GM12878 (cell line): ENCODE data around the gene LPIN1. TPM values are rescaled to one million over a fixed set of nuclear protein-coding genes. Genes with fewer than 3 reads are reported as not detected.

Experiments
- ATAC-seq: fragments of 200-7000 bp; cut with Tn5 transposase; 3 replicates; pipeline ENCODE4 v1.9.1; 2020; ENCODE audit warnings: mild to moderate bottlenecking, moderate library complexity
- BruUV-seq: library from RNA; stranded (reverse); fragments of 400-500 nt; replicated peaks from 2 replicates; lab custom pipeline; 2021; lab: Mats Ljungman, UMichigan
- CTCF ChIA-PET: fragments of 300-600 bp; sonication (Branson Sonifier 250); formaldehyde crosslinking; extraction: SDS; loops from one replicate; lab custom pipeline; 2021; ENCODE audit warnings: inconsistent platforms; lab: Yijun Ruan, JAX
- POLR2A ChIA-PET: fragments of 350-600 bp; formaldehyde crosslinking; extraction: SDS; loops from one replicate; lab custom pipeline; 2021; ENCODE audit warnings: inconsistent platforms; lab: Charles Lee
- RAD21 ChIA-PET: fragments of 300-600 bp; sonication (Branson Sonifier 250); formaldehyde crosslinking; loops from one replicate; lab custom pipeline; 2023; ENCODE audit warnings: antibody characterized with exemption; ENCODE audit not compliant: unreplicated experiment; lab: Charles Lee
- SMC1A ChIA-PET: fragments of 300-600 bp; sonication (Branson Sonifier 250); formaldehyde crosslinking; loops from one replicate; lab custom pipeline; 2023; ENCODE audit not compliant: unreplicated experiment, uncharacterized antibody; lab: Charles Lee
- DNase-seq: peaks from one replicate; pipeline ENCODE4 v3.0.0-alpha.2; 2011; ENCODE audit warnings: low read depth, low spot score
- FAIRE-seq: peaks from 3 replicates; lab custom pipeline; 2011; peaks lifted over from hg19 to GRCh38; lab: Jason Lieb, UNC
- H2AFZ ChIP-seq: 2 replicates; pipeline ENCODE4 v1.6.0; 2011; ENCODE audit warnings: low read depth, low read length, control low read depth; ENCODE audit not compliant: control insufficient read depth
- H3K27ac ChIP-seq: 2 replicates; pipeline ENCODE4 v1.5.1; 2011; ENCODE audit warnings: control low read depth; ENCODE audit not compliant: control insufficient read depth, insufficient read depth
- H3K27me3 ChIP-seq, 2 experiments: replicated peaks in 1 of 2; 2 replicates each; pipeline versions ENCODE4 v1.6.0 to v1.6.1; 2011; ENCODE audit warnings: low read length in 1 of 2; ENCODE audit not compliant: control insufficient read depth in 2 of 2, insufficient read depth in 2 of 2
- H3K36me3 ChIP-seq, 2 experiments: 2 replicates each; pipeline ENCODE4 v1.5.1; 2011; ENCODE audit warnings: low read length in 1 of 2; ENCODE audit not compliant: control insufficient read depth in 2 of 2, insufficient read depth in 2 of 2
- H3K4me1 ChIP-seq: 2 replicates; pipeline ENCODE4 v1.6.1; 2011; ENCODE audit warnings: mild to moderate bottlenecking, low read length, moderate library complexity, mixed read lengths; ENCODE audit not compliant: control insufficient read depth, insufficient read depth
- H3K4me2 ChIP-seq: 2 replicates; pipeline ENCODE4 v1.6.0; 2011; ENCODE audit warnings: control low read depth; ENCODE audit not compliant: control insufficient read depth, insufficient read depth
- H3K4me3 ChIP-seq: fragments of 200-600 bp; sonication (generic); 2 replicates; pipeline ENCODE4 v1.5.1; 2016
- H3K79me2 ChIP-seq: 2 replicates; pipeline ENCODE4 v1.6.0; 2011; ENCODE audit warnings: low read length; ENCODE audit not compliant: control insufficient read depth, insufficient read depth
- H3K9ac ChIP-seq: 2 replicates; pipeline ENCODE4 v1.8.0; 2011; ENCODE audit warnings: low read length, control low read depth, mixed read lengths; ENCODE audit not compliant: control insufficient read depth, insufficient read depth
- H3K9me3 ChIP-seq: replicated peaks from 3 replicates; pipeline ENCODE4 v1.5.1; 2011; ENCODE audit warnings: mild to moderate bottlenecking, low read length; ENCODE audit not compliant: control insufficient read depth, insufficient read depth
- H4K20me1 ChIP-seq: 2 replicates; pipeline ENCODE4 v1.6.0; 2011; ENCODE audit not compliant: control insufficient read depth, insufficient read depth
- ATF7 ChIP-seq: fragments of 450-650 bp; IDR thresholded peaks from 2 replicates; pipeline ENCODE4 v1.6.1; 2016; ENCODE audit warnings: low read depth, mild to moderate bottlenecking
- BCLAF1 ChIP-seq: fragments of 450-650 bp; IDR thresholded peaks from 2 replicates; pipeline ENCODE4 v1.6.1; 2017; ENCODE audit warnings: antibody characterized with exemption, mild to moderate bottlenecking, moderate library complexity
- CREB1 ChIP-seq: IDR thresholded peaks from 2 replicates; pipeline ENCODE4 v1.6.1; 2012; ENCODE audit warnings: low read depth, mild to moderate bottlenecking, inconsistent platforms
- EP300 ChIP-seq, 2 experiments: fragments of 150-350 bp in 1 of 2; IDR thresholded peaks; 2 replicates each; pipeline ENCODE4 v1.6.1; 2011 to 2012; ENCODE audit warnings: low read depth in 2 of 2, low read length in 2 of 2, borderline replicate concordance in 1 of 2, improper control_type of control experiment in 1 of 2, inconsistent platforms in 1 of 2; ENCODE audit not compliant: control insufficient read depth in 1 of 2
- ESRRA ChIP-seq: IDR thresholded peaks from 2 replicates; pipeline ENCODE4 v1.6.1; 2012; ENCODE audit warnings: mild to moderate bottlenecking, low read length, improper control_type of control experiment
- IKZF2 ChIP-seq, 2 experiments: fragments of 450-650 bp; IDR thresholded peaks; 2 replicates each; pipeline ENCODE4 v1.6.1; 2017; ENCODE audit warnings: mild to moderate bottlenecking in 2 of 2, moderate library complexity in 2 of 2
- MEF2B ChIP-seq: fragments of 450-650 bp; IDR thresholded peaks from 2 replicates; pipeline ENCODE4 v1.6.1; 2018; ENCODE audit warnings: mild to moderate bottlenecking, moderate library complexity; ENCODE audit not compliant: partially characterized antibody, poor library complexity, severe bottlenecking
- MTA2 ChIP-seq: fragments of 450-650 bp; IDR thresholded peaks from 2 replicates; pipeline ENCODE4 v1.6.1; 2016; ENCODE audit warnings: low read depth, mild to moderate bottlenecking, moderate library complexity
- NBN ChIP-seq: fragments of 450-650 bp; IDR thresholded peaks from 2 replicates; pipeline ENCODE4 v1.6.1; 2016
- NR2C2 ChIP-seq: IDR thresholded peaks from 2 replicates; pipeline ENCODE4 v1.6.1; 2011; ENCODE audit warnings: borderline replicate concordance, low read depth; ENCODE audit not compliant: control insufficient read depth, insufficient read length
- PBX3 ChIP-seq: IDR thresholded peaks from 2 replicates; pipeline ENCODE4 v1.6.1; 2011; ENCODE audit warnings: mild to moderate bottlenecking, low read depth, low read length, moderate library complexity; ENCODE audit not compliant: insufficient replicate concordance
- RUNX3 ChIP-seq: IDR thresholded peaks from 2 replicates; pipeline ENCODE4 v1.6.1; 2012; ENCODE audit warnings: low read length, inconsistent platforms
- SREBF2 ChIP-seq: IDR thresholded peaks from 2 replicates; pipeline ENCODE4 v1.6.1; 2012; ENCODE audit warnings: mild to moderate bottlenecking, low read length
- ZNF207 ChIP-seq: fragments of 450-650 bp; IDR thresholded peaks from 2 replicates; pipeline ENCODE4 v1.6.1; 2014; ENCODE audit warnings: antibody characterized with exemption, mild to moderate bottlenecking, borderline replicate concordance
- WGBS: methylation state at CpG from one replicate; pipeline ENCODE4 v1.1.6; 2016; ENCODE audit warnings: low lambda C conversion rate; ENCODE audit not compliant: insufficient replicate concordance, insufficient coverage; ENCODE audit errors: missing lambda C conversion rate; 5-methylcytosine and 5-hydroxymethylcytosine counted together
- in situ Hi-C: fragments of 300-500 bp; cut with MboI; formaldehyde crosslinking; loops from 9 replicates; pipeline ENCODE4 v1.14.3; 2018; ENCODE audit warnings: mixed read lengths
- intact Hi-C: fragments of 100-400 bp; cut with micrococcal nuclease; formaldehyde crosslinking; loops from one replicate; pipeline ENCODE4 v1.14.2; 2022; ENCODE audit not compliant: unreplicated experiment
- polyA plus RNA-seq, 11 experiments: library from polyadenylated mRNA; depleted of rRNA in 4 of 11; unstranded in 6 of 11; stranded (reverse) in 5 of 11; fragments of >200 nt; fragmentation: Nextera tagmentation in 4 of 11; fragmentation: Illumina TruSeq in 1 of 11; extraction: Ambion mirVana in 4 of 11; extraction: Trizol in 1 of 11; gene quantifications; 1 replicate in 1 of 11; 2 replicates in 10 of 11; pipeline versions ENCODE4 v1.2.1 to v1.2.3, GENCODE V29; 2011 to 2016; ENCODE audit warnings: inconsistent platforms in 2 of 11, missing spikeins in 2 of 11, low read depth in 1 of 11
- total RNA-seq, 4 experiments: library from RNA; depleted of rRNA in 3 of 4; stranded (reverse); fragments of >200 nt in 3 of 4; fragmentation: Illumina TruSeq in 1 of 4; extraction: Trizol in 1 of 4; gene quantifications; 2 replicates each; pipeline versions ENCODE4 v1.2.1 to v1.2.3, GENCODE V29; 2013 to 2021

The LPIN1 gene
- total and polyA plus RNA-seq, 10 of the 15 experiments (the other 5 are each of a cell fraction or from before 2014, with no cell fraction given), result 18.8 to 82.5 (median 50.3) TPM

- no peak for TF ChIP-seq MEF2B
Measured at GRCh38 chr2:11701206-11701605, 45.2 kb upstream of the LPIN1 start (continued).

- DNase-seq, result peak; percentile 13
- H3K4me3 ChIP-seq, result no peak overlapping the region
- H4K20me1 ChIP-seq, result no peaks in the 10 kb centered on the region
- 31% methylated on average over 14 of the region's 14 CpGs for WGBS
- intact Hi-C loops (no loop called here), in situ Hi-C loops (no loop called here)
- peaks cover 0 to 4% of the 10 kb centered on the region in 2 experiments; a peak in 1 of 4 replicates for H3K27me3 ChIP-seq
- no peak overlapping the region for H3K4me2 ChIP-seq
- no peaks in the 10 kb centered on the region for H3K4me1 ChIP-seq
- ChIA-PET POLR2A (no interaction called here), SMC1A (interaction anchor here (1.5 kb wide), 1 partner anchor 18 kb away, joined by 3 read pairs; no protein-coding TSS in a partner anchor), CTCF (interaction anchor here (1.6 to 16.6 kb wide), 2 partner anchors 42 to 79 kb away, joined by 6 to 353 read pairs; no protein-coding TSS in a partner anchor), RAD21 (no interaction called here)
- FAIRE-seq, result no peak
- no peak overlapping the region for H3K27ac ChIP-seq
- ATAC-seq, result peak; percentile 70
- H3K79me2 ChIP-seq, result no peaks in the 10 kb centered on the region
- H3K9ac ChIP-seq, result no peak overlapping the region
- no peak overlapping the region for H2AFZ ChIP-seq
- H3K9me3 ChIP-seq, result no peaks in the 10 kb centered on the region; the same call in 2 of the 3 replicates
- H3K36me3 ChIP-seq, result no peaks in the 10 kb centered on the region
- no TSS peak for BruUV-seq
- TF ChIP-seq IKZF2 (IDR thresholded peaks at IDR 0.05) (peak; percentile 67 to 72; a peak in 3 of 4 replicates), SREBF2 (no peak), ESRRA (no peak), MTA2 (0 out of 2 replicates have a peak, but pooled peaks have one; percentile 37), ATF7 (peak; percentile 91), BCLAF1 (no peak), NBN (no peak; the same call in 1 of the 2 replicates), PBX3 (no peak), CREB1 (0 out of 2 replicates have a peak, but pooled peaks have one; percentile 14), ZNF207 (no peak), RUNX3 (peak; percentile 65), EP300 (IDR thresholded peaks at IDR 0.05; ENCODE audit: borderline replicate concordance in 1 of 2, control insufficient read depth in 1 of 2, low read depth in 2 of 2, low read length in 2 of 2) (peak in 1 of 2 experiments; percentile 23; a peak in 1 of 4 replicates), NR2C2 (no peak)
Measured at GRCh38 chr2:11701751-11702301, 44.6 kb upstream of the LPIN1 start.
